Peyer's patch (tissue), 4 donors: ENCODE measurements around the gene NCOA7. TPM values are rescaled to one million over a fixed set of nuclear protein-coding genes. Genes with fewer than 3 reads are reported as not detected.

ENCODE experiments used
- DNase-seq, 3 donors: peaks; one replicate each; pipeline ENCODE4 v3.0.0-alpha.2; 2017 to 2019
- H3K27ac ChIP-seq, 4 donors: fragments of 200-600 bp; sonication (generic); one replicate each; pipeline ENCODE4 v1.5.1; 2016 to 2019
- H3K27me3 ChIP-seq, 2 donors: fragments of 200-600 bp; sonication (generic); one replicate each; pipeline ENCODE4 v1.5.1; 2019
- H3K36me3 ChIP-seq, 3 donors: fragments of 200-600 bp; sonication (generic); one replicate each; pipeline ENCODE4 v1.5.1; 2016 to 2019
- H3K4me1 ChIP-seq, 4 donors: fragments of 200-600 bp; sonication (generic); one replicate each; pipeline ENCODE4 v1.5.1; 2016 to 2019
- H3K4me3 ChIP-seq, 4 donors: fragments of 200-600 bp; sonication (generic); 1 replicate in 3 of 4; 2 replicates in 1 of 4; pipeline ENCODE4 v1.5.1; 2016 to 2019; ENCODE audit warnings: mild to moderate bottlenecking in 1 of 4
- H3K9me3 ChIP-seq, 4 donors: fragments of 200-600 bp; sonication (generic); one replicate each; pipeline ENCODE4 v1.5.1; 2016 to 2019; ENCODE audit warnings: mild to moderate bottlenecking in 1 of 4
- POLR2A ChIP-seq, 2 donors: fragments of 450-650 bp; IDR thresholded peaks; one replicate each; pipeline ENCODE4 v1.5.1; 2017; ENCODE audit warnings: antibody characterized with exemption in 2 of 2, mild to moderate bottlenecking in 2 of 2, moderate library complexity in 2 of 2
- total RNA-seq, 4 donors: library from RNA; depleted of rRNA; stranded (reverse); fragments of >200 nt; gene quantifications; one replicate each; pipeline ENCODE4 v1.1.0, GENCODE V29; 2016
- TF ChIP-seq, protein P1 (sequence below), 6 experiments: fragments of 450-650 bp in 4 of 6; fragments of 200-600 bp in 2 of 6; sonication (generic) in 1 of 6; IDR thresholded peaks; one replicate each; pipeline ENCODE4 v1.5.1; 2017 to 2019; ENCODE audit warnings: antibody characterized with exemption in 6 of 6, mild to moderate bottlenecking in 3 of 6, moderate library complexity in 1 of 6

NCOA7 gene
- total RNA-seq, 4 donors from 2014 or later: 15.4 to 80.9 (median 27.7) TPM

- Histone ChIP-seq H3K36me3 (no peaks in the 10 kb centered on the region), H3K9me3 (no peaks in the 10 kb centered on the region), H3K4me1 (peaks cover 0 to 42% (median 0%) of the 10 kb centered on the region in 4 donors), H3K27me3 (no peaks in the 10 kb centered on the region), H3K27ac (no peak overlapping the region), H3K4me3 (no peak overlapping the region)
- no peak for DNase-seq
- TF ChIP-seq, protein P1, sequence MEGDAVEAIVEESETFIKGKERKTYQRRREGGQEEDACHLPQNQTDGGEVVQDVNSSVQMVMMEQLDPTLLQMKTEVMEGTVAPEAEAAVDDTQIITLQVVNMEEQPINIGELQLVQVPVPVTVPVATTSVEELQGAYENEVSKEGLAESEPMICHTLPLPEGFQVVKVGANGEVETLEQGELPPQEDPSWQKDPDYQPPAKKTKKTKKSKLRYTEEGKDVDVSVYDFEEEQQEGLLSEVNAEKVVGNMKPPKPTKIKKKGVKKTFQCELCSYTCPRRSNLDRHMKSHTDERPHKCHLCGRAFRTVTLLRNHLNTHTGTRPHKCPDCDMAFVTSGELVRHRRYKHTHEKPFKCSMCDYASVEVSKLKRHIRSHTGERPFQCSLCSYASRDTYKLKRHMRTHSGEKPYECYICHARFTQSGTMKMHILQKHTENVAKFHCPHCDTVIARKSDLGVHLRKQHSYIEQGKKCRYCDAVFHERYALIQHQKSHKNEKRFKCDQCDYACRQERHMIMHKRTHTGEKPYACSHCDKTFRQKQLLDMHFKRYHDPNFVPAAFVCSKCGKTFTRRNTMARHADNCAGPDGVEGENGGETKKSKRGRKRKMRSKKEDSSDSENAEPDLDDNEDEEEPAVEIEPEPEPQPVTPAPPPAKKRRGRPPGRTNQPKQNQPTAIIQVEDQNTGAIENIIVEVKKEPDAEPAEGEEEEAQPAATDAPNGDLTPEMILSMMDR (IDR thresholded peaks at IDR 0.05): no peak
- no peak for TF ChIP-seq POLR2A (IDR thresholded peaks at IDR 0.05)
Measured at GRCh38 chr6:125816828-125817280, 26.1 kb downstream of the NCOA7 start.

- no peak for DNase-seq
- H3K9me3 ChIP-seq: no peaks in the 10 kb centered on the region
- TF ChIP-seq, protein P1 (IDR thresholded peaks at IDR 0.05): no peak
- peak overlapping the region in 1 of 4 donors; percentile 2 for H3K27ac ChIP-seq
- H3K4me1 ChIP-seq: peaks cover 0 to 40% (median 0%) of the 10 kb centered on the region in 4 donors
- H3K4me3 ChIP-seq: no peak overlapping the region
- H3K36me3 ChIP-seq: no peaks in the 10 kb centered on the region
- no peaks in the 10 kb centered on the region for H3K27me3 ChIP-seq
Measured at GRCh38 chr6:125818225-125818657, 27.5 kb downstream of the NCOA7 start.

GRCh38 chr6:125818772-125819260, 28.1 kb downstream of the NCOA7 start:
- Histone ChIP-seq H3K4me1 (peaks cover 0 to 40% (median 0%) of the 10 kb centered on the region in 4 donors), H3K27ac (peak overlapping the region in 1 of 4 donors; percentile 2), H3K4me3 (no peak overlapping the region), H3K27me3 (no peaks in the 10 kb centered on the region), H3K9me3 (no peaks in the 10 kb centered on the region), H3K36me3 (no peaks in the 10 kb centered on the region)
- DNase-seq: no peak
- TF ChIP-seq, protein P1 (IDR thresholded peaks at IDR 0.05): no peak
- TF ChIP-seq POLR2A (IDR thresholded peaks at IDR 0.05): no peak

DNA sequence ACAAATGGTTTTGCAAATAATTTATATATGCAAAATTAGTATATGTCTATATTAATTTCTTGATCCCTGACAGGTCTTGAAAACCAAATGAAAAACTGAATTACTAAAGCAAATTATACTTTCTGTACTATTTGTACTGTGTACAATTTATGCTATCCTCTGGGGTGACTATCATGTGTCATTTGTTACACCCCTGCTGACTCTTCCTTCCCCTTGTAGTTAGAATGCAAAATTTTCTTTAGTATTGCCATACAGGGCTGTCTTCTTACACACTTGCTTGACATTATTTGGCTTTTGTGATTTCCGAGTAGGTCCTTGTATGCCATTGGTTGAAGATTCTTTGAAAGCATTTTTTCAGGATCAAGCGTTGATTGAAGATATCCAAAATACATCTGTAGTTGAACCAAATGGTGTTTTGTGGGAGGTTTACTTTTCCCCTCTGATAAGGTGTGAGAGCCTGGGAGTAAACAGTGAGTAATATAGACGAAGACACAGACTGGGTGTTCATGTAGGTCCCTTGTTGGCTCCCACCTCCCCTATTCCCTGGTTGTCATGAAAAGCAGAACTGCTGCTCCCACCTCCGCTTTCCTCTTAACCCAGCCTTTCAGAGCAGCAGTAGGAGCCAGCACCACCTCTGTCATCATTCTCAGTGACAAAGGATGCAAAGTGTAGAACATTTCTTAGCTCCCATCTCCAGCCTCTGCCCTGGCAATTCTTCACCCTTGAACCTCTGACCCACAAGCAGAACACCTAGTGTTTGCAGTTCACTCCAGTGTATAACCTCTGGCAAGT, 29.0 kb downstream of the NCOA7 start:
- Histone ChIP-seq H3K4me1 (peaks cover 0 to 38% (median 0%) of the 10 kb centered on the region in 4 donors), H3K27ac (no peak overlapping the region), H3K4me3 (no peak overlapping the region), H3K9me3 (no peaks in the 10 kb centered on the region), H3K36me3 (no peaks in the 10 kb centered on the region), H3K27me3 (no peaks in the 10 kb centered on the region)
- DNase-seq: no peak
- TF ChIP-seq POLR2A (IDR thresholded peaks at IDR 0.05): no peak
- TF ChIP-seq, protein P1 (IDR thresholded peaks at IDR 0.05): no peak

GRCh38 chr6:125821825-125822281, 31.1 kb downstream of the NCOA7 start:
- no peak overlapping the region for H3K4me3 ChIP-seq
- H3K9me3 ChIP-seq: no peaks in the 10 kb centered on the region
- H3K27me3 ChIP-seq: no peaks in the 10 kb centered on the region
- peak in 2 of 3 donors; percentile 65 to 84 for DNase-seq
- TF ChIP-seq, protein P1 (IDR thresholded peaks at IDR 0.05): peak in 3 of 6 experiments; percentile 15 to 21 (median 20)
- TF ChIP-seq POLR2A (IDR thresholded peaks at IDR 0.05): no peak
- H3K27ac ChIP-seq: peak overlapping the region in 2 of 4 donors; percentile 3 to 64
- no peaks in the 10 kb centered on the region for H3K36me3 ChIP-seq
- peaks cover 0 to 36% (median 0%) of the 10 kb centered on the region in 4 donors for H3K4me1 ChIP-seq
